HCT116 (cell line): ENCODE results near the gene RASGEF1B.

Experiments used
- CBX3 ChIP-seq: IDR thresholded peaks from 2 replicates; pipeline ENCODE4 v1.6.1; 2012; ENCODE audit warnings: low read depth
- EGR1 ChIP-seq: IDR thresholded peaks from 2 replicates; pipeline ENCODE4 v1.6.1; 2012; ENCODE audit warnings: low read depth
- EZH2 ChIP-seq: fragments of 200-600 bp; sonication (generic); IDR thresholded peaks from 2 replicates; pipeline ENCODE4 v1.6.1; 2017; ENCODE audit warnings: antibody characterized with exemption, mixed run types
- FOSL1 ChIP-seq: IDR thresholded peaks from 2 replicates; pipeline ENCODE4 v1.6.1; 2012; ENCODE audit warnings: low read depth
- POLR2A ChIP-seq: IDR thresholded peaks from 2 replicates; pipeline ENCODE4 v1.7.0; 2011; ENCODE audit warnings: borderline replicate concordance; ENCODE audit not compliant: insufficient read depth, insufficient read length; ENCODE audit errors: extremely low read depth
- POLR2AphosphoS5 ChIP-seq: IDR thresholded peaks from 2 replicates; pipeline ENCODE4 v1.6.1; 2011; ENCODE audit warnings: mild to moderate bottlenecking, low read depth, low read length, moderate library complexity
- SP1 ChIP-seq: IDR thresholded peaks from 2 replicates; pipeline ENCODE4 v1.6.1; 2012; ENCODE audit warnings: low read depth
- TCF7L2 ChIP-seq: IDR thresholded peaks from 2 replicates; pipeline ENCODE4 v1.7.0; 2011; ENCODE audit warnings: borderline replicate concordance, inconsistent platforms; ENCODE audit not compliant: insufficient read depth, insufficient read length; ENCODE audit errors: extremely low read depth
- YY1 ChIP-seq: IDR thresholded peaks from 2 replicates; pipeline ENCODE4 v1.6.1; 2011; ENCODE audit warnings: low read length, low read depth, moderate library complexity, mild to moderate bottlenecking; ENCODE audit not compliant: insufficient replicate concordance; ENCODE audit errors: extremely low read depth
- TF ChIP-seq, protein P1 (sequence below): IDR thresholded peaks from 2 replicates; pipeline ENCODE4 v1.6.1; 2012
- TF ChIP-seq, protein P2 (sequence below): IDR thresholded peaks from 2 replicates; pipeline ENCODE4 v1.6.1; 2012
- TF ChIP-seq, protein P3 (sequence below), 3 experiments: fragments of 200-600 bp in 1 of 3; sonication (generic) in 1 of 3; IDR thresholded peaks in 2 of 3; conservative IDR thresholded peaks in 1 of 3; 2 replicates each; pipeline ENCODE4 v1.5.1; 2012 to 2017; ENCODE audit warnings: low read depth in 2 of 3, low read length in 2 of 3, antibody characterized with exemption in 1 of 3, borderline replicate concordance in 1 of 3, control low read depth in 1 of 3, mild to moderate bottlenecking in 1 of 3, mixed read lengths in 1 of 3, mixed run types in 1 of 3, moderate library complexity in 1 of 3; ENCODE audit not compliant: insufficient read depth in 1 of 3
- TF ChIP-seq, protein P4 (sequence below): IDR thresholded peaks from 2 replicates; pipeline ENCODE4 v1.6.1; 2012; ENCODE audit warnings: low read depth

DNA sequence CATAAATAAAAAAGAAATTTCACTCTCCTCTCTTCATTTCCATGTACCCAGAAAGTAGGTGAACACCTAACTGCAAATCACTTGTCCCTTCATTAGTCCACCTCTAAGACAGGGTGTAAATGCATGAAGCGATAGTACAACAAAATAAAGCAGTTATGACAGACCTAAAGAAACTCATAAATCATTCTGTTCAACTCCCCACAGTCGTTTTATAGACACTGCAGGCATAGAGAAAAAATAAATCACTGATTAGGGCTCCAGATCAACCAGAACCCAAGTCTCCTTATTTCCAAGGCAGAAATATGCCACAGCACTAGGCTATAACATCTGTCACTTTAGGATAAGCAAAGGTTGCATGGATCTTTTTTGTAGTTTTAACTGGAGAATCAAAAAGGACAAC is 3.0 kb downstream of the RASGEF1B start:
- TF ChIP-seq, protein P1, sequence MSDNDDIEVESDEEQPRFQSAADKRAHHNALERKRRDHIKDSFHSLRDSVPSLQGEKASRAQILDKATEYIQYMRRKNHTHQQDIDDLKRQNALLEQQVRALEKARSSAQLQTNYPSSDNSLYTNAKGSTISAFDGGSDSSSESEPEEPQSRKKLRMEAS, result no peak
- TF ChIP-seq POLR2A (no peak), SP1 (no peak), YY1 (no peak), CBX3 (no peak), EZH2 (no peak), EGR1 (no peak), TCF7L2 (no peak), FOSL1 (no peak), POLR2AphosphoS5 (no peak)
- TF ChIP-seq, protein P2, sequence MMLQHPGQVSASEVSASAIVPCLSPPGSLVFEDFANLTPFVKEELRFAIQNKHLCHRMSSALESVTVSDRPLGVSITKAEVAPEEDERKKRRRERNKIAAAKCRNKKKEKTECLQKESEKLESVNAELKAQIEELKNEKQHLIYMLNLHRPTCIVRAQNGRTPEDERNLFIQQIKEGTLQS, result no peak
- TF ChIP-seq, protein P3, sequence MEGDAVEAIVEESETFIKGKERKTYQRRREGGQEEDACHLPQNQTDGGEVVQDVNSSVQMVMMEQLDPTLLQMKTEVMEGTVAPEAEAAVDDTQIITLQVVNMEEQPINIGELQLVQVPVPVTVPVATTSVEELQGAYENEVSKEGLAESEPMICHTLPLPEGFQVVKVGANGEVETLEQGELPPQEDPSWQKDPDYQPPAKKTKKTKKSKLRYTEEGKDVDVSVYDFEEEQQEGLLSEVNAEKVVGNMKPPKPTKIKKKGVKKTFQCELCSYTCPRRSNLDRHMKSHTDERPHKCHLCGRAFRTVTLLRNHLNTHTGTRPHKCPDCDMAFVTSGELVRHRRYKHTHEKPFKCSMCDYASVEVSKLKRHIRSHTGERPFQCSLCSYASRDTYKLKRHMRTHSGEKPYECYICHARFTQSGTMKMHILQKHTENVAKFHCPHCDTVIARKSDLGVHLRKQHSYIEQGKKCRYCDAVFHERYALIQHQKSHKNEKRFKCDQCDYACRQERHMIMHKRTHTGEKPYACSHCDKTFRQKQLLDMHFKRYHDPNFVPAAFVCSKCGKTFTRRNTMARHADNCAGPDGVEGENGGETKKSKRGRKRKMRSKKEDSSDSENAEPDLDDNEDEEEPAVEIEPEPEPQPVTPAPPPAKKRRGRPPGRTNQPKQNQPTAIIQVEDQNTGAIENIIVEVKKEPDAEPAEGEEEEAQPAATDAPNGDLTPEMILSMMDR (IDR thresholded peaks at IDR 0.05 in 2 of 3, conservative IDR thresholded peaks at IDR 0.05 in 1 of 3; ENCODE audit: borderline replicate concordance in 1 of 3, insufficient read depth in 1 of 3, low read depth in 2 of 3, low read length in 2 of 3), result no peak
- TF ChIP-seq, protein P4, sequence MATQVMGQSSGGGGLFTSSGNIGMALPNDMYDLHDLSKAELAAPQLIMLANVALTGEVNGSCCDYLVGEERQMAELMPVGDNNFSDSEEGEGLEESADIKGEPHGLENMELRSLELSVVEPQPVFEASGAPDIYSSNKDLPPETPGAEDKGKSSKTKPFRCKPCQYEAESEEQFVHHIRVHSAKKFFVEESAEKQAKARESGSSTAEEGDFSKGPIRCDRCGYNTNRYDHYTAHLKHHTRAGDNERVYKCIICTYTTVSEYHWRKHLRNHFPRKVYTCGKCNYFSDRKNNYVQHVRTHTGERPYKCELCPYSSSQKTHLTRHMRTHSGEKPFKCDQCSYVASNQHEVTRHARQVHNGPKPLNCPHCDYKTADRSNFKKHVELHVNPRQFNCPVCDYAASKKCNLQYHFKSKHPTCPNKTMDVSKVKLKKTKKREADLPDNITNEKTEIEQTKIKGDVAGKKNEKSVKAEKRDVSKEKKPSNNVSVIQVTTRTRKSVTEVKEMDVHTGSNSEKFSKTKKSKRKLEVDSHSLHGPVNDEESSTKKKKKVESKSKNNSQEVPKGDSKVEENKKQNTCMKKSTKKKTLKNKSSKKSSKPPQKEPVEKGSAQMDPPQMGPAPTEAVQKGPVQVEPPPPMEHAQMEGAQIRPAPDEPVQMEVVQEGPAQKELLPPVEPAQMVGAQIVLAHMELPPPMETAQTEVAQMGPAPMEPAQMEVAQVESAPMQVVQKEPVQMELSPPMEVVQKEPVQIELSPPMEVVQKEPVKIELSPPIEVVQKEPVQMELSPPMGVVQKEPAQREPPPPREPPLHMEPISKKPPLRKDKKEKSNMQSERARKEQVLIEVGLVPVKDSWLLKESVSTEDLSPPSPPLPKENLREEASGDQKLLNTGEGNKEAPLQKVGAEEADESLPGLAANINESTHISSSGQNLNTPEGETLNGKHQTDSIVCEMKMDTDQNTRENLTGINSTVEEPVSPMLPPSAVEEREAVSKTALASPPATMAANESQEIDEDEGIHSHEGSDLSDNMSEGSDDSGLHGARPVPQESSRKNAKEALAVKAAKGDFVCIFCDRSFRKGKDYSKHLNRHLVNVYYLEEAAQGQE, result no peak
